Measurements from ENCODE around the gene GLI3. TPM values are rescaled to one million over a fixed set of nuclear protein-coding genes. Genes with fewer than 3 reads are reported as not detected.

Gene GLI3
- total and polyA plus RNA-seq, 2 of the 8 experiments (the other 6 are each of a cell fraction or from before 2014, with no cell fraction given): 8.0 to 31.1 TPM

DNA sequence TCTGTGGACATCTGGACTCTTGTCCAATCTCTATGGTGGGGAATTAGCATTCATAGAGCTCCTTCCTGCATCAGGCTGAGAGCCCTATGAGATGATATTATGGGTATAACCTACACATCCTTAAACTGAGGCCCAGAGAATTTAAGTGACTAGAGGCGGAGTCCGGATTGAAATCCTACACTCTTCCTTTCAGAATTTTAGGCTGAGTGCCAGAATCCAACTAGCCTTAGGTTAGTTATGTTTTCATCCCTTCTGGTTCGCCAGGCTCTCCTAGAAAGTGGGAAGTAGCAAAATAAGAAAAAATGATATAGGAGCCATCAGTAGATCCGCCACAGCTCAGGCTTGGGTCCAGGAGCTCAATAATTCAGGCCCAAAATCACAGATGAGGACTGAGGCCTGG lies 212.5 kb downstream of the GLI3 start (continued):
- TF ChIP-seq JUND (IDR thresholded peaks at IDR 0.05; ENCODE audit: low read length) (no peak), BRCA1 (IDR thresholded peaks at IDR 0.05; ENCODE audit: low read depth, low read length) (no peak), EGR1 (IDR thresholded peaks at IDR 0.05; ENCODE audit: borderline replicate concordance, low read depth, low read length) (no peak), TBP (IDR thresholded peaks at IDR 0.05; ENCODE audit: low read depth, low read length) (no peak), SAP30 (IDR thresholded peaks at IDR 0.05; ENCODE audit: insufficient read depth, insufficient replicate concordance, low read length) (no peak), NRF1 (IDR thresholded peaks at IDR 0.05; ENCODE audit: low read depth, low read length) (no peak), GABPA (IDR thresholded peaks at IDR 0.05; ENCODE audit: borderline replicate concordance, insufficient read depth, low read length) (no peak)
